GM12874 (cell line): ENCODE measurements around the gene COQ8A.

ENCODE experiments used
- TF ChIP-seq, protein P1 (sequence below): IDR thresholded peaks from 2 replicates; pipeline ENCODE4 v1.5.1; 2011; ENCODE audit warnings: low read depth, mild to moderate bottlenecking, control low read depth, low read length, moderate library complexity; ENCODE audit not compliant: insufficient read depth

COQ8A gene

DNA sequence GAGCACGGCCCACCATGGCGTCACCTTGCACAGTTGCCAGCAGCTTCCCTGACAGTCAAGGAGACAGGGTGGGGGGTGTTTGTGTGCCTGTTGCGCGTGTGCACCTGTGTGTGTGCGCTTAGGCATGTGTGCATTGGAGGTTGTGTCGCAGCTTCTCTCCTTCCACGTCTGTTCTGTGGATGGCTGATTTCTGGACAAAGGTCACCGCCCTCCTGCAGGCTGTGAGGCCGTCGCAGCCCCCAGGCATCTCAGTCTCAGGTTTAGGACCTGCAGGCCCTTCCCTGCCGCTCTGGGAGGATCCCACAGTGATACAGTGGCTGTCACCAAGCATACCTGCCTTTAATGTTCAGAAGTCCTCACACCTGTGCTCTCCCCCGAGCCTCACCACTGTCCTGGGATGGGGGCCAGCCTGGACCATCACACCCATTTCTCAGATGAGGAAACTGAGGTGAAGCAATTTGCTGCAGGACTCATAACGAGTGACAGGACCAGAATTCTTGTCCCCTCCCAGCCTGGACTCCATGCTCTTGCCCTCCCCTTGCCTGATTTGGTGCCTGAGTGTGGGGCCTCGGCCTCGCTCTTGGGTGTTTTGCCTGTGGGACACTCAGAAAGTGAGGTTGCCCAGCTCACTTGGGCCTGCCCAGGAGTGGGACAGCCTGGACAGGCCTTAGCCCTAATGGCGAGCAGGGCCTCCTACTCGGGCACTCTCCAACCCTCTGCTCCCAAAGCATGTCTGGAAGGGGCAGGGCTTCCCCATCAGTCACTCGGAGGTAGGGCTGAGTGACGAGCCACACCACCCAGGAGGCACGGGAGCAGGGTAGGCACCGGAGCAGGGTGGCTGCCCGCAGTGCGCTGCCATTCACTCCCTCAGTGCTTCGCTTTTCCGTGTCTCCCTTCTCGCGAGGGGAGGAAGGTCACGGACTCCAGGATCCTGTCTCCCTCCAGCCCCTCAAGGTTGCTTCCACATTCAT is 22.6 kb downstream of the COQ8A start:
- TF ChIP-seq, protein P1, sequence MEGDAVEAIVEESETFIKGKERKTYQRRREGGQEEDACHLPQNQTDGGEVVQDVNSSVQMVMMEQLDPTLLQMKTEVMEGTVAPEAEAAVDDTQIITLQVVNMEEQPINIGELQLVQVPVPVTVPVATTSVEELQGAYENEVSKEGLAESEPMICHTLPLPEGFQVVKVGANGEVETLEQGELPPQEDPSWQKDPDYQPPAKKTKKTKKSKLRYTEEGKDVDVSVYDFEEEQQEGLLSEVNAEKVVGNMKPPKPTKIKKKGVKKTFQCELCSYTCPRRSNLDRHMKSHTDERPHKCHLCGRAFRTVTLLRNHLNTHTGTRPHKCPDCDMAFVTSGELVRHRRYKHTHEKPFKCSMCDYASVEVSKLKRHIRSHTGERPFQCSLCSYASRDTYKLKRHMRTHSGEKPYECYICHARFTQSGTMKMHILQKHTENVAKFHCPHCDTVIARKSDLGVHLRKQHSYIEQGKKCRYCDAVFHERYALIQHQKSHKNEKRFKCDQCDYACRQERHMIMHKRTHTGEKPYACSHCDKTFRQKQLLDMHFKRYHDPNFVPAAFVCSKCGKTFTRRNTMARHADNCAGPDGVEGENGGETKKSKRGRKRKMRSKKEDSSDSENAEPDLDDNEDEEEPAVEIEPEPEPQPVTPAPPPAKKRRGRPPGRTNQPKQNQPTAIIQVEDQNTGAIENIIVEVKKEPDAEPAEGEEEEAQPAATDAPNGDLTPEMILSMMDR = no peak

- TF ChIP-seq, protein P1 = no peak
These were observed 24.0 kb downstream of the COQ8A start for GRCh38 chr1:226964068-226964425.

DNA sequence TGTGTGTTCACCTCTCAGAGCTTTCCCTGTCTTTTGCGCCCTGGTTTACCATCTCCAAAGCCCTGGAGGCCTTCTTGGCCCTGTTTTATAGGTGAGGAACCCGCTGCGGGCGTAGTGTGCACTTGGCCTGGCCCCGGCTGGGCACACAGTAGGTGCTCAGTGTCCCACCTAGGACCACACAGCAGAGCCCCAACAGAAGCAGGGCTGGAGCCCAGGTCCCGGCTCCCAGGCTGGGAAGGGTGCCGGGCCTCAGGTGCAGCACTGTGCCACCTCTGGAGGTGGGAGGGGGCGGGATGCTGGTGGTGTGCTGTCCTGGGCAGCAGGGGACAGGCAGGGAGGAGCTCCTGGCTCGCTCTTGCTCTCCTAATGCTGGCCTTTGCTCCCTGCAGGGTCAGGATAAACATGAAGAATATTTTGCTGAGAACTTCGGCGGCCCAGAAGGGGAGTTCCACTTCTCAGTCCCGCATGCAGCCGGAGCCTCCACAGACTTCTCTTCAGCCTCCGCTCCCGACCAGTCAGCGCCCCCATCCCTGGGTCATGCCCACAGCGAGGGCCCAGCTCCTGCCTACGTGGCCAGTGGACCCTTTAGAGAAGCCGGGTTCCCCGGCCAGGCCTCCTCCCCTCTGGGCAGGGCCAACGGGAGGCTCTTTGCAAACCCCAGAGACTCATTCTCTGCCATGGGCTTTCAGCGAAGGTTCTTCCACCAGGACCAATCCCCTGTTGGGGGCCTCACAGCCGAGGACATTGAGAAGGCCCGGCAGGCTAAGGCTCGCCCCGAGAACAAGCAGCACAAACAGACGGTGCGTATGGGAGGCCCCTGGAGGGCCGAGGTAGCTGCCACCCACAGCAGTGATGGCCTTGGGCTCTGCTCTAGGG is 24.8 kb downstream of the COQ8A start:
- TF ChIP-seq, protein P1 = no peak

DNA sequence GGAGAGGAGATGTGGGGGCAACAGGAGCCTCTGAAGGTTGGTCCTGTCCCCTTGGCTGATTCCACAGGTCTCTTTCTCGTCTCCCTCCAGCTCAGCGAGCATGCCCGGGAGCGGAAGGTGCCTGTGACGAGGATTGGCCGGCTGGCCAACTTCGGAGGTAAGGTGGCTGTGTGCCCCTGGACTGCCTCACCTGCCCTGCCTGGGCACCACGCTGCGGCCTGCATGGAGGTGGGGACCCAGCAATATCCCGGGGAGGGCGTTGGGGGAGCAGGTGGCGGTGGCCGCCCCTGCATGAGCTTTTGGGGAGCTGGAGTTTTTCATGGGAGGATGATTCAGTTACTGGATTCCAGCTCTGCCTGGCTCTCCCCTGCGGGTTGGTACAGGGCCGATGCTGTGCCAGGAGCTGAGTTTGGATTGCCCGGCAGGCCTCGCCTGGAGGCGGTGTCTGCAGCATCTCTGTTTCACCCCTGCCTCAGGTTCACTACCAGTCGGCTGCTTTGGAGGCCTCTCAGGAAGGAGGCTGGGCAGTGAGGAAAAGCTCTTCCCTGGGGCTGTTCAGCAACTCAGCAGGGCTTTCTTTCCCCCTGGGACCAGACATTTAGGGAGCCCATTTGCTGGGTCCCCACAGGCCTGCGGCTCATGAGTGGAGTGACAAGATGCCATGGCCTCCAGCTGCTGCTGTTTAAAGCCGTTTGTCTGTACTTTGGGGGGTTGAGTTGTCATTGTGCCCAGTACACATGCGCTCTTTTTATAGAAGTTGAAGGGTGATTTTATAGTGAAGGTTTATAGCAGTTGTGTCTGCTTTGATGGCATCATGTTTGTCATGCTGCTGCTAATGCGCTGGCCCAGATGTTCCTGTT is 25.7 kb downstream of the COQ8A start:
- TF ChIP-seq, protein P1 = no peak

- TF ChIP-seq, protein P1 = no peak
These were observed 26.6 kb downstream of the COQ8A start for GRCh38 chr1:226966683-226967082.

DNA sequence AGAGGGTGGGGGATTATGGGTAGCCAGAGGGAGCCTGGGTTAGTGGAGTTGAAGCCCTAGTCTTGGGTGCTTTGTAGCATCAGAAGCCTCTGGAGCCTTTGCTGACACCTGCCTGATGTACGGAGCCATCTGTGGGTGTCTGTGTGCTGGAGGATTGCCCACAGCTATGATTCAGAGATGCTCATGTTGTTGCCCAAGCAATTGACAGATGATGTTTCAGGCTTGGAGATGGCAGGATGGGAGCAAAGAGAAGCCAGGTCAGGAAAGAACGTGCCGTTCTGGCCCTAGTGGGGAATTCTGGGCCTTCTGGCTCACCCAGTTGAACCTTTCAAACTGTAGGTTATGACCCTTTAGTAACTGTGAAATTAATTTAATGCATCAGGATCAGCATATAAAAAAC is 27.6 kb downstream of the COQ8A start:
- TF ChIP-seq, protein P1 = no peak

DNA sequence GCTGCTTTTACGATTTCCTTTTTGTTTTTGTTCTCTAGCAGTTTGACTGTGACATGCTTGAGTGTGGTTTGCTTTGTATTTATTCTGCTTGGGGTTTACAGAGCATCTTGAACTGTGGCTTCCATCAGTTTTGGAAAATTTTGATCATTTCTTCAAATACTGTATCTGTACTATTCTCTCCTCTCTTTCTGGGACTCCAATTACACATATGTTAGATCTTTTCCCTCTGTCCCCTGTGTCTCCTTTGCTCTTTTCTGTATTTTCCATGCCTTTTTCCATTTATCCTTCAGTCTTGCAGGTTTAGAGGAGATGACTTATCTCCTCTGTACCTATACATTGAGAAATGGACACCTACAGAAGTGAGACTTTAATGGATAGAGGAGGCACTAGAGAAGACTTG is 31.7 kb downstream of the COQ8A start:
- TF ChIP-seq, protein P1 = no peak
